Measurements from ENCODE around the gene NAB1.

DNA sequence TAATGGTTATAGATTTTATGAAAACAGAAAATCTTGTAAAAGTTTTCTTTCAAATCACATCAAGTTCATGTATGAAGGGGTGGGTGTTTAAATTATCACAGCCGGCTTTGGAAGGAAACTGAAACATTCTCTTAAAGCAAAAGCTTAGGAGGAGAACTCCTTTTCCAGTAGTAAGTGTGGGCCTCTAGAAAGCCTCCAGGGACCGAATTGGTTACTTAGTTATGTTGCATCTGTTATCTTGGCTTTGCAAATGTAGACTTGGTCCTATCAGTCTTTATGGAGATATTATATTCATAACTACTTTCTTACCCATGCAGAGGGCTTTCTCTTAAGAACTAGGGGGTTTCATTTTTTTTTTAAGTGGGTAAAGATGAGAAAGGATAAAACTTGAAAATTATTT is 7.4 kb downstream of the NAB1 start:
- TF ChIP-seq CTCF (IDR thresholded peaks at IDR 0.05): no peak
- no peak for TF ChIP-seq POLR2A (IDR thresholded peaks at IDR 0.05)
